ENCODE measurements around the gene GSTT2B. TPM values are rescaled to one million over a fixed set of nuclear protein-coding genes. Genes with fewer than 3 reads are reported as not detected.
A peak's percentile ranks its signal among the peaks of the same experiment; 100 is the strongest.

GSTT2B gene
- total RNA-seq, 1 donor from 2014 or later = 2.1 TPM

- TF ChIP-seq CTCF (conservative IDR thresholded peaks at IDR 0.05; ENCODE audit: low read depth, low read length) = no peak
- DNase-seq (ENCODE audit: low read depth) = no peak
- H3K4me3 ChIP-seq (ENCODE audit: low read depth, low read length) = no peak overlapping the region
Observed at GRCh38 chr22:23915290-23915689, 45.7 kb downstream of the GSTT2B start.

GRCh38 chr22:23913661-23914353, 47.2 kb downstream of the GSTT2B start:
- no peak for TF ChIP-seq CTCF (conservative IDR thresholded peaks at IDR 0.05; ENCODE audit: low read depth, low read length)
- peak overlapping the region; percentile 76 for H3K4me3 ChIP-seq (ENCODE audit: low read depth, low read length)

GRCh38 chr22:23913306-23913660, 47.7 kb downstream of the GSTT2B start:
- TF ChIP-seq CTCF (conservative IDR thresholded peaks at IDR 0.05; ENCODE audit: low read depth, low read length) = no peak
- DNase-seq (ENCODE audit: low read depth) = no peak

More at GRCh38 chr22:23913661-23914353, 47.2 kb downstream of the GSTT2B start:
- peak; percentile 59 for DNase-seq (ENCODE audit: low read depth)

GRCh38 chr22:23912293-23912903, 48.6 kb downstream of the GSTT2B start:
- no peak overlapping the region for H3K4me3 ChIP-seq (ENCODE audit: low read depth, low read length)
- no peak for DNase-seq (ENCODE audit: low read depth)
- TF ChIP-seq CTCF (conservative IDR thresholded peaks at IDR 0.05; ENCODE audit: low read depth, low read length) = no peak

More at GRCh38 chr22:23913306-23913660, 47.7 kb downstream of the GSTT2B start:
- H3K4me3 ChIP-seq (ENCODE audit: low read depth, low read length) = peak overlapping the region; percentile 76

- no peak for DNase-seq (ENCODE audit: low read depth)
- no peak overlapping the region for H3K4me3 ChIP-seq (ENCODE audit: low read depth, low read length)
- TF ChIP-seq CTCF (conservative IDR thresholded peaks at IDR 0.05; ENCODE audit: low read depth, low read length) = no peak
Observed at GRCh38 chr22:23911318-23911980, 49.5 kb downstream of the GSTT2B start.

- H3K4me3 ChIP-seq (ENCODE audit: low read depth, low read length) = no peak overlapping the region
- no peak for DNase-seq (ENCODE audit: low read depth)
- TF ChIP-seq CTCF (conservative IDR thresholded peaks at IDR 0.05; ENCODE audit: low read depth, low read length) = no peak
Observed at GRCh38 chr22:23910496-23911190, 50.4 kb downstream of the GSTT2B start.

Data from epithelial cell of proximal tubule (primary cell).